ENCODE results near the gene OR4C3.
"Not testable (repeated sequence)": the region's sequence is repeated elsewhere in the genome, so short reads cannot be mapped to it uniquely, and the experiment has no call there.

- not testable (repeated sequence) for TF ChIP-seq POLR2A, CTCF (IDR thresholded peaks at IDR 0.05)
These were observed 21.6 kb downstream of the OR4C3 start for GRCh38 chr11:48346286-48346685.
